GM19467 (cell line): Measurements from ENCODE around the gene ZBTB20.

ENCODE experiments used
- ATAC-seq: cut with Tn5 transposase; IDR thresholded peaks from one replicate; pipeline ENCODE4 v1.9.1; 2021; ENCODE audit warnings: mild to moderate bottlenecking, moderate library complexity; ENCODE audit not compliant: unreplicated experiment

The ZBTB20 gene

GRCh38 chr3:114319453-114319852, 827.6 kb downstream of the ZBTB20 start:
- ATAC-seq = no peak

DNA sequence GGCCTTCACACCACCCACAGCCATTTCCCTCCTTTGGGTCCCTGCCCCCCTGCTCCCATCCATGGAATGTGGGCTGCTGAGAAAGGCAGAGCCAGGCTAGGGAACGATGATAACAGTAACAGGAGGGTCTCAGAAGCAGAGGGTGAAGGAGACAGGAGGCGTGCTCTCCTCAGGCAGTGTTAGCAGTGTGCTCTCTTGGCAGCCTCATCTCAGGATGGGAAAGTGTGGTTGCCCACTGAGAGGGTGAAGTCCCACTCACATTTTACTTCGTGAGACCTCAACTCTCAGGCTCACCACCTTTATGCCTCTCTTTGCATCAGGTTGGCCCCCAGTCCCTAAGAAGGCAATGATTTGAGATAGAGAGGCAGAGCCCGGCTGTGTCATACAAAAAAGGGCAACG, 828.8 kb downstream of the ZBTB20 start:
- ATAC-seq = no peak

GRCh38 chr3:114314282-114314681, 832.8 kb downstream of the ZBTB20 start:
- ATAC-seq = no peak

GRCh38 chr3:114313426-114313825, 833.7 kb downstream of the ZBTB20 start:
- no peak for ATAC-seq

DNA sequence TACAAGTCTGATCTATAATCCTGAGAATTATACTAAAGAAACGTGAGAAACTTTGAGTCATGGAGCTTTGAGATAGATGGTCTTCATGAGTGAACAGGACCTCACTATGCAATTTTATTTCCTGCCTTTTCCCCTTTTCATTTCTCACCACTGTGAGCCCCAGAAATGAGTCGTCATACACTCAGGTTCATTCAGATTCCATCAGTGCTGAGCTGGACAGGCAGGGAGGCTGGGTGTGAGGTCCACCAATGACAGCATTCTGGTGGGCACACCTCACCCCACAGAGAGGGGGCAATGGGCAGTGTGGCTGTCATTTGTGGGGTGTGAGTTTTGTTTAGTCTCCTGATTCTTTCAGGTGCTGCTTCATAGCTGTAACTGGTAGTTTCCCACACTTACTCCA, 836.4 kb downstream of the ZBTB20 start:
- no peak for ATAC-seq

DNA sequence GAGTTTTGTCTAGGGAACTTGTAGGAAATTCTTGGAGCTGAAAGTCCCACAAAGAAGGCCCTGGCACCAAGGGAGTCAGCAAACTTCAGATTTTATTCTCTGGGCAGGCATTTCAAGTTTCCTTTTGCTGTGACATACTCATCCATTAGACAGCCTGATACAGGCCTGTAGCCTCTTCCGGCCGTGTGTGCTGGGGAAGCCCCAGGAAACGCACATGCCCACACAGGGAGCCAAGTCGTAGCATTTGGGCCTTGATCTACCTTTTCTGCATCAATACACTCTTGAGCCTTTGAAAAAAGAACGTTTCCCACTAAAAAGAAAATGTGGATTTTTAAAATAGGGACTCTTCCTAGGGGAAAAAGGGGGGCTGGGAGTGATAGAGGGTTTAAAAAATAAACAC, 838.3 kb downstream of the ZBTB20 start:
- peak; percentile 89 for ATAC-seq

DNA sequence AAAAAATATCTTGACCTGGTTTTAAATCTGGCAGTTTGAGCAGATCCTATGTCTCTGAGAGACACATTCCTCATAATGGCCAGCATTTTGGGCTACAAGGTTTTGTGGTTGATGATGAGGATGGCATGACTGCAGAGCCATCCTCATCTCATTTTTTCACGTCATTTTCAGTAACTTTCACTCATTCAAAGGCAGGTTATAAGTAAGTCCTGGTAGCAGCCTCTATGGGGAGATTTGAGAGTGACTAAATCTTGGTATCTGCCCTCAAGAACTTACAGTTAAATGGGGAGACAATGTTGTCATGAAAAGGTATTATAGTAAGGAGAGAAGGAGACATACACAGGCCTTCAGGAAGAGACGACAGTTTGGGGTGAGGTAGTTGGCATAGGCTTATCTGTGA, 838.7 kb downstream of the ZBTB20 start:
- ATAC-seq = peak; percentile 21

DNA sequence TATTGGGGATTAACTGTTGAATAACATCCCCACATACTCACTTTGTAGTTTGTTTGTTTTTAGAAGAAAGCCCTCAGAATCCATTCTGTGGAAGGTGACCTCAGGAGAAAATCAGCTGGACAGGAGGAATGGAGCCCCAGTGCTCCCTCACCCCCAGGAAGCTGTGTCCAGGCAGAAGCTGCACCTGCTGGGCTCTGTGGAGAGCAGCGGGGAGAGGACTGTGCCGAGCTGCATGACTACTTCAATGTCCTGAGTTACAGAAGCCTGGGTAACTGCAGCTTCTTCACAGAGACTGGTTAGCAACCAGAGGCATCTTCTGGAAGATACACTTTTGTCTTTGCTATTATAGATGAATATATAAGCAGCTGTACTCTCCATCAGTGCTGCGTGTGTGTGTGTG, 839.3 kb downstream of the ZBTB20 start:
- no peak for ATAC-seq

DNA sequence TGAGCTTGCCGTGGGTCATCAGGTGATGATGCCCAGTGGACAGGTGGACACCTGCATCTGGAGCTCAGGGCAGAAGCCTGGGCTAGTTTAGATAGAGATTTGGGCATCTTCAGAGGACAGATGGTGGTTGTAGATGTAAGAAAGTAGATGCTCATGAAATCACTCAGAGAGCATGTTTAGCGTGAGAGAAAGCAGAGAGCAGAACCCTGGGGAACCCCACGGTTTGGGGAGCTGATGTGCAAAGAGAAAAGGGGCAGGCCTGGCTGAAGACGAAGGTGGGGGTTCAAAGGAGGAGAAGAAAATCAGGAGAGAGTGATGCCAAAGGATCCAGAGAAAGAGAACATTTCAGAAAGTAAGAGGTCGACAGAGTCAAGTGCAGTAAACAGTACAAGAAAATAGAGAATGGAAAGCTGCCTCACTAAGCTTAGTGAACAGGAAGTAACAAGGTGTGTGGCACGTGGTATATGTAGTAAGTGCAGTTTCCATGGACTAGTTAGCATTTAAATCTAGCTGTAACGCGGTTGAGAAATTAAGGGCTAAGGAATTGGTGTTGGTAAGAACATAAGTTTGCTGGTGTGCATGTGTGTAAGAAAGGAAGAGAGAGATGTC, 839.8 kb downstream of the ZBTB20 start:
- ATAC-seq = peak; percentile 53

- no peak for ATAC-seq
Observed at GRCh38 chr3:114299941-114300624, 847.0 kb downstream of the ZBTB20 start.

GRCh38 chr3:114299421-114299820, 847.7 kb downstream of the ZBTB20 start:
- ATAC-seq = no peak

DNA sequence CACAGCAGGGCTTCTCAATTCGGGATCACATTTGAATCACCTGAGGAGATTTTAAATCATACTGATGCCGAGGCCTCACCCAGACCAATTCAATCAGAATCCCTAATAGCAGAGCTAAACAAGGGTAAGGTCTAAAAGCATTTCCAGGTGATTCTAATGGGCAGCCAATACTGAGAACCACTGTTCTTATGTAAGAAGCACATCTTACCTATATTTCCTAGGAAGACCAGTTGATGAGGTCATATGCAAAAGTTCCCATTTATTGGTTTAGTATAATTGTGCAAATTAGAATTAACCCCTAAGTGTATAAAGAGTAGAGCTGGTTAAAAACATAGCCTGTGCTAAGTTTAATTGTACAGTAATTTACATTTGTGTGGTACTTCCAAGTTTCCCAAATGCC, 851.1 kb downstream of the ZBTB20 start:
- no peak for ATAC-seq

DNA sequence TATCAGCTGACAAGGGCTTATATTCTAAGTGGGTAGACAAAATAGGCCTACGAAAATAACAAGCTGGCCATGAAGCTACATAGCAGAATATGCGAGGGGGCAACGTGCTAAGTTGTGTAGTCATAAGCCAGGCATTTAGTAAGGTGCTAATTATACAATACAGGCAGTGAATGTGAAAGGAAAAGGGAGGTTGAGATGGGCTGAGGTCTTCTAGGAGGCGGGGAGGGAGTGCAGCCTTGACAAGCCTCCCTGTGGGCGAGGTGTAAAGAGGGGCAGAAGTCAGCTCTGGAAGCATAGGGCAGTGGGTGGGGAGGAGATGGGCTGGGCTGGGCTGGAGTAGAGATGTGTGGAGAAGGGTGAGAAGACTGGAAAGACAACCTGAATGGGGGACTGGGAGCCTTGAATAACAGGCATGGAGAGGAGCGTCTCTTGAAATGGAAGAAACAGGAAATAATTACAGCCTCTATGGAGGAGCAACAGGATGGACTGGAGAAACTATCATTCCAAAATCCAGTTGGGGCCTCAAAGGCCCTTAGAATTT, 852.1 kb downstream of the ZBTB20 start:
- ATAC-seq = no peak

GRCh38 chr3:114293838-114294535, 853.1 kb downstream of the ZBTB20 start, which contains the start of gene TIGIT:
TIGIT (plus strand) TSS chr3:114294028; CDS start chr3:114294062, 34 bp downstream.
- ATAC-seq = no peak

DNA sequence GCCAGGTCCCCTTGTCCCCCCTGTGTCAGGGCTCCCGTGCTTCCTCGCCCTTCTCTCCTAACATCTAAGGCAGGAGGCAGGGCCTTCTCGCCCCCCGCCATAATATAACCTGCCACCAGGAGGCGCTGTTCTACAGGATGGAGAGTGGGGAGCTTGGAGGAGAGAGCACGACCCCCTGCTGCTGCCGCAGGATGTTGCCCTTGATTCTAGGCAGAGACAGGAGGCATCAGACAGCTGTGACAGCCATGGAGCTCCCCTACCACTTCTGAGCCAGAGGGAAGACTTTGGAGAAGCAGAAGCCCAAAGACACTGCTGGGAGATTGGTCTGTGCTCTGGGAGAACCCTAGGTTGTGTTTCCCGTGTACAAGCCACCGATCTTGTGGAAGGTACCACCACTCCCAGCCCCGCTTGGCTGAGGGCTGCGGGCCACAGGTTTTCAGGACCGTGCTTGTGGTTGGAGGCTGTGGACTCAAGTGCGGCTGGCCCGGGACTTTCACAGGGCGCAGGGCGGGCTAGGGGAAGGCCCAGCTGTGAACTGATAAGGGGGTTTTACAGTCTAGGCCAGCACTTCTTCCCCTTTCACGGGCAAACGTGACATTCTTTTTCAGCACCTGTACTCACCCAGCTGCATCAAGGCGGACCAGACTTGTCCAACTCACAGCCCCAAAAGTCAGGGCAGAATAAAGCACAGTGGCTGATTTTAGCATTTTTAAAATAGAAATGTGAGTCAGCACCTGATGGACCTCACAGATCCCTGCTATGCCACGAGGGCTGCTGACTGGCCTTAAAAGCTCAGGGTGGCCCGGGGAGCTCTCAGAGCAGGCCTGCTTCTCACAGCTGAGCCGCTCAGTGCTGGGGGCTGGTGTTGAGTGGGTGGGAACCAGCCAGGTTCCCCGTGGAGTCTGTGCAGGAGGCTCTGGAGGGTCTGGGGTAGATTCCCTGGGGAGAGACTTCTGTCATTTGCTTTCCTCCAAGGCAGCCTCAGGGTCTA, 855.9 kb downstream of the ZBTB20 start:
- ATAC-seq = peak; percentile 78

GRCh38 chr3:114286266-114286665, 860.8 kb downstream of the ZBTB20 start:
- ATAC-seq = no peak

- no peak for ATAC-seq
Observed at GRCh38 chr3:114285648-114286230, 861.3 kb downstream of the ZBTB20 start.

DNA sequence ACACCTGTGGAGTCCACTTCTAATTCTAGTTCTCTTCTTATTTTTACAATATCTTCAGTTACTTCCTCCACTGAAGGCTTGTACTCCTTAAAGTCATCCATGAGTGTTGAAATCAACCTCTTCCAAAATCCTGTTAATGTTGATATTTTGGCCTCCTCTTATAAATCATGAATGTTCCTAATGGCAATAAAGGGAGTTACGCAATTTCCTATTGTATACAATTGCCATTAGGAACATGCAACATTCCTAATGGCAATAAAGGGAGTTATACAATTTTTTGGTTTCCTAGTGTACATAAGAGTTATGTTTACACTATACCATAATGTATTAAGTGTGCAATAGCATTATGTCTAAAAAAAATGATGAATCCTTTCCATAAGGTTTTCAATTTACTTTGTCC, 862.4 kb downstream of the ZBTB20 start:
- ATAC-seq = no peak
